SK-N-MC (cell line): ENCODE results near the gene CPHXL.

Experiments used
- DNase-seq: peaks from one replicate; pipeline ENCODE4 v3.0.0-alpha.2; 2011; ENCODE audit warnings: low read depth, low spot score
- H3K27ac ChIP-seq: fragments of 200-600 bp; sonication (generic); 2 replicates; pipeline ENCODE4 v1.5.1; 2016; ENCODE audit warnings: mixed run types
- H3K36me3 ChIP-seq: fragments of 200-600 bp; sonication (generic); 2 replicates; pipeline ENCODE4 v1.6.1; 2017; ENCODE audit warnings: antibody characterized with exemption, low read length, mixed read lengths; ENCODE audit not compliant: insufficient read depth
- H3K4me3 ChIP-seq: fragments of 200-600 bp; sonication (generic); 2 replicates; pipeline ENCODE4 v1.5.1; 2016
- H3K9ac ChIP-seq: fragments of 200-600 bp; sonication (generic); 2 replicates; pipeline ENCODE4 v1.8.0; 2017; ENCODE audit warnings: mixed run types, mixed read lengths; ENCODE audit not compliant: insufficient read length
- H3K9me3 ChIP-seq: fragments of 200-600 bp; sonication (generic); 2 replicates; pipeline ENCODE4 v1.6.1; 2017; ENCODE audit warnings: low read depth, mild to moderate bottlenecking, antibody characterized with exemption, low read length, moderate library complexity, mixed read lengths
- EZH2 ChIP-seq: fragments of 200-600 bp; sonication (generic); IDR thresholded peaks from one replicate; pipeline ENCODE4 v1.6.1; 2017; ENCODE audit warnings: antibody characterized with exemption
- FOXP2 ChIP-seq: optimal IDR thresholded peaks from 2 replicates; pipeline ENCODE3; 2011; ENCODE audit warnings: mild to moderate bottlenecking, moderate library complexity; ENCODE audit not compliant: insufficient read depth; ENCODE audit errors: extremely low read length, control extremely low read depth
- POLR2AphosphoS5 ChIP-seq: IDR thresholded peaks from 2 replicates; pipeline ENCODE4 v1.6.1; 2012; ENCODE audit warnings: mild to moderate bottlenecking, low read depth, low read length, borderline replicate concordance

CPHXL gene

GRCh38 chr16:75718452-75718851, 7.8 kb downstream of the CPHXL start:
- no peaks in the 10 kb centered on the region for H3K36me3 ChIP-seq
- no peak for DNase-seq
- no peak overlapping the region for H3K27ac ChIP-seq
- H3K9me3 ChIP-seq, result no peaks in the 10 kb centered on the region
- no peak overlapping the region for H3K9ac ChIP-seq
- H3K4me3 ChIP-seq, result no peak overlapping the region
- no peak for TF ChIP-seq FOXP2
- no peak for TF ChIP-seq POLR2AphosphoS5
- no peak for TF ChIP-seq EZH2

DNA sequence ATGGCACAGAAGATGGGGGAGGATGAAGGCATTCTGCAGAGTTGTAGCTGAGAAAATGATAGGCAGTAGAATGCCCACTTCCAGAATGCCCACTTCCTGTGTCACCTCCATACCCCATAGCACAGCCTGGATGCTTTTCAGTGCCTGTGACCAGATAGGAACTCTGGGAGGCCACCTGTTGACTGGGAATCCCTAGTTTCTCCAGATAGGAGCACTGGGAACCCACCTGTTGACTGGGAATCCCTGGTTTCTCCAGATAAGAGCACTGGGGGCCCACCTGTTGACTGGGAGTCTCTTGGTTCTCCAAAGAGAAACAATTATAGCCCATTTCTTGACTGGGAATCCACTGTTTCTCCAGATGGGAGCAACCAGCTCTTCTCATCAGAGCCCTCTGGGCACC, 11.6 kb downstream of the CPHXL start:
- no peak overlapping the region for H3K4me3 ChIP-seq
- H3K36me3 ChIP-seq, result no peaks in the 10 kb centered on the region
- H3K27ac ChIP-seq, result no peak overlapping the region
- no peak for DNase-seq
- no peaks in the 10 kb centered on the region for H3K9me3 ChIP-seq
- H3K9ac ChIP-seq, result no peak overlapping the region
- no peak for TF ChIP-seq EZH2
- TF ChIP-seq FOXP2, result no peak
- no peak for TF ChIP-seq POLR2AphosphoS5

GRCh38 chr16:75710344-75710743, 15.9 kb downstream of the CPHXL start:
- H3K4me3 ChIP-seq, result no peak overlapping the region
- no peak overlapping the region for H3K27ac ChIP-seq
- TF ChIP-seq EZH2 (no peak), FOXP2 (no peak), POLR2AphosphoS5 (no peak)
- no peaks in the 10 kb centered on the region for H3K9me3 ChIP-seq
- no peaks in the 10 kb centered on the region for H3K36me3 ChIP-seq
- DNase-seq, result no peak
- no peak overlapping the region for H3K9ac ChIP-seq

DNA sequence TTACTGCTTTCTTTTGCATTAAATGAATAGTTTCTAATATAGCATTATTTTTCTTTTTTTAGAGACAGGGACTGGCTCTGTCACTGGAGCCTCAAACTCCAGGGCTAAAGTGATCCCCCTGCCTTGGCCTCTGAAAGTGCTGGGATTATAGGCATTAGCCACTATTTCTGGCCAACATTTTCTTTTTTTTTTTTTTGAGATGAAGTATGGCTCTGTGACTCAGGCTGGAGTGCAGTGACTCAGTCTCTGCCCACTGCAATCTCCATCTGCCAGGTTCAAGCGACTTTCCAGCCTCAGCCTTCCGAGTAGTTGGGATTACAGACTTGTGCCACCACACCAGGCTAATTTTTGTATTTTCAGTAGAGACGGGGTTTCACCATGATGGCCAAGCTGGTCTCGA, 23.0 kb downstream of the CPHXL start:
- no peak overlapping the region for H3K4me3 ChIP-seq
- no peaks in the 10 kb centered on the region for H3K9me3 ChIP-seq
- no peak for DNase-seq
- TF ChIP-seq POLR2AphosphoS5 (no peak), FOXP2 (no peak), EZH2 (no peak)
- no peak overlapping the region for H3K27ac ChIP-seq
- H3K9ac ChIP-seq, result no peak overlapping the region
- no peaks in the 10 kb centered on the region for H3K36me3 ChIP-seq

DNA sequence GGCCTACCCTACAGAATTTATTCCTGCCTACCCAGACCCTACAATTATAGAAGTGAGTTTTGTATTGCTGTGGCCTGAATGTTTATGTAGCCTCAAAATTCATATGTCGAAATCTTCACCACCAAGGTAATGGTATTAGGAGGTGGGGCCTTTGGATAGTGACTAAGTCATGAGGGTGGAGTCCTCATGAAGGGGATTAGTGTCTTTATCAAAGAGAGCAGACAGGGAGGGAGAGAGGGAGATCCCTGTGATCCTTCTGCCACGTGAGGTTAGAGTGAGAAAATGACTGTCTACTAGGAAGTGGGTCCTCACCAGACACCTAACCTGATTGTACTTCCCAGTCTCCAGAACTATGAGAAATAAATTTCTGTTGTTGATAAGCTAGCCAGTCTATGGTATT, 24.0 kb downstream of the CPHXL start:
- H3K36me3 ChIP-seq, result no peaks in the 10 kb centered on the region
- H3K4me3 ChIP-seq, result no peak overlapping the region
- no peak overlapping the region for H3K27ac ChIP-seq
- DNase-seq, result no peak
- H3K9me3 ChIP-seq, result no peaks in the 10 kb centered on the region
- no peak overlapping the region for H3K9ac ChIP-seq
- TF ChIP-seq FOXP2 (no peak), POLR2AphosphoS5 (no peak)

GRCh38 chr16:75701361-75701760, 24.9 kb downstream of the CPHXL start, which contains the start of gene DUXB:
Gene DUXB, minus strand, starts transcription at chr16:75701461. Its CDS starts 43 bp downstream, at chr16:75701418.
- TF ChIP-seq EZH2, result no peak
- no peak for TF ChIP-seq POLR2AphosphoS5
- no peak for TF ChIP-seq FOXP2
- Histone ChIP-seq H3K27ac (no peak within 1 kb of the TSS), H3K4me3 (no peak within 1 kb of the TSS), H3K9me3 (no peaks in the 10 kb centered on the region), H3K9ac (no peak within 1 kb of the TSS), H3K36me3 (no peaks in the 10 kb centered on the region)
- no peak for DNase-seq

DNA sequence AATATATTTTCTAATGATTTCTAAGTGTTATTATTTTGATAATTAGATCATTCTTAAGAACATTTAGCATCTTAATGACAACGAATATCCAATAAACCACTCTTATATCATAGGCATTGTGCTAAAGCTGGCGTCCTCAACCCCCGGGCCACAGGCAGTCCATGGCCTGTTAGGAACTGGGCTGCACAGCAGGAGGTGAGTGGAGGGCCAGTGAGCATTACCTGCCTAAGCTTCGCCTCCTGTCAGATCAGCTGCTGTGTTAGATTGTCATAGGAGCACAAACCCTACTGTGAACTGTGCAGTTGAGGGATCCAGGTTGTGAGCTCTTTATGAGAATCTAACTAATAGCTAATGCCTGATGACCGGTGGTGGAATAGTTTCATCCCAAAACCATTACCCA, 28.7 kb downstream of the CPHXL start:
- no peak for TF ChIP-seq EZH2
- TF ChIP-seq FOXP2, result no peak
- no peak for TF ChIP-seq POLR2AphosphoS5
- Histone ChIP-seq H3K9ac (no peak overlapping the region), H3K36me3 (no peaks in the 10 kb centered on the region)

DNA sequence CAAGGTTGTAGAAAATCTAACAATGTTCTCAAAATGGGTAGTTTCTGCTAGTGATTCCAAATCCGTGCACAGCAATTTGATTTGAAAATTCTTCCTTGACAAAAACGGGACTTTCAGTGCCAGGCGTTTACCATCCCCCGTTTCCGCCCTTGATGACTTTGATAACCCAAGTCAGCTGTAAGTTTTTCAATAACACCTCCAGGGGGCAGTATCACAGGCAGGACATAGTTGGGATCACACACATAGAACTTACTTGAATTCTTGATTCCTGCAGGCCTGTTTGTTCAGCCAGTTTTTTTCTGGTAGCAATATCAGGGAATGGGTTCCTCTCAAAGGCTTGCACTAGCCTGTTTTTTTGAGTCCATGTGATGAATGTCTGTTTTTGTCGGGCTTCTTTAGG, 30.6 kb downstream of the CPHXL start:
- DNase-seq, result no peak
- no peak for TF ChIP-seq EZH2
- TF ChIP-seq FOXP2, result no peak
- TF ChIP-seq POLR2AphosphoS5, result no peak

More for the DNA sequence above, 28.7 kb downstream of the CPHXL start:
- H3K9me3 ChIP-seq, result no peaks in the 10 kb centered on the region
- H3K4me3 ChIP-seq, result no peak overlapping the region
- no peak for DNase-seq
- H3K27ac ChIP-seq, result no peak overlapping the region

DNA sequence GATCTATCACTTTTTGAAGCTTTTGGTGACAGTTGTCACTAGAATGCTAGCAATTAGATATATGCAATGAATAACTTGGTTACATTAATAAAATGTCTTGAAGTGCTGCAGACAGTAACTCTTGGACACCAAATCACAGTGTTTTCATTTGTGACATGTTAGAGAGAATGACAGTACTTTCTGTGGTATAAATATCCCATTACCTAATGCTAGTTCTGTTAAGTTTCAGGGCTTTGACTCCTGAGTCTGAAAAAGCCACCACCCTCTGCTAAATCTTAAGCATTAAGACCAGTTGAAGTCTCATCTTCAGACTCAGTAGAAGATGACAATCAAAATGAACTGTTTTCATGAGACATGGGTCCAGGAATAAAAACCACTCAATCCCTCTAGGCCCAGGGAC, 38.9 kb downstream of the CPHXL start:
- H3K9me3 ChIP-seq, result no peaks in the 10 kb centered on the region
- TF ChIP-seq FOXP2 (no peak), POLR2AphosphoS5 (no peak), EZH2 (no peak)
- H3K9ac ChIP-seq, result no peak overlapping the region
- H3K36me3 ChIP-seq, result no peaks in the 10 kb centered on the region
- DNase-seq, result no peak
- no peak overlapping the region for H3K27ac ChIP-seq
- H3K4me3 ChIP-seq, result no peak overlapping the region

More for the DNA sequence above, 30.6 kb downstream of the CPHXL start:
- Histone ChIP-seq H3K27ac (no peak overlapping the region), H3K4me3 (no peak overlapping the region), H3K36me3 (no peaks in the 10 kb centered on the region), H3K9me3 (no peaks in the 10 kb centered on the region), H3K9ac (no peak overlapping the region)
